ENCODE measurements around the gene ASCC1. TPM values are rescaled to one million over a fixed set of nuclear protein-coding genes. Genes with fewer than 3 reads are reported as not detected.

The ASCC1 gene
- total and polyA plus RNA-seq, 2 donors (not counting 1 experiment from before 2014, with no cell fraction given) = 40.2 to 42.1 TPM

- no peaks in the 10 kb centered on the region for H3K27me3 ChIP-seq (ENCODE audit: control insufficient read depth, insufficient read depth, low read length)
- H3K79me2 ChIP-seq (ENCODE audit: control insufficient read depth, insufficient read depth, low read length) = no peaks in the 10 kb centered on the region
- no peaks in the 10 kb centered on the region for H3K9me3 ChIP-seq (ENCODE audit: control insufficient read depth, insufficient read depth, low read depth, low read length)
- H3K4me3 ChIP-seq (replicated peaks in 1 of 4; ENCODE audit: control extremely low read depth in 1 of 4, insufficient read depth in 1 of 4, low read depth in 3 of 4, low read length in 4 of 4) = no peak overlapping the region
- no peak overlapping the region for H2AFZ ChIP-seq (ENCODE audit: low read length)
- no peak overlapping the region for H3K27ac ChIP-seq (ENCODE audit: insufficient read depth, low read length)
- DNase-seq (ENCODE audit: low read depth in 2 of 2) = peak in 1 of 2 donors; percentile 44
- no peak overlapping the region for H3K9ac ChIP-seq (ENCODE audit: insufficient read depth, low read length)
- no peaks in the 10 kb centered on the region for H3K4me1 ChIP-seq (ENCODE audit: control insufficient read depth, extremely low read depth, insufficient read depth, low read length)
- no peaks in the 10 kb centered on the region for H3K36me3 ChIP-seq (ENCODE audit: control insufficient read depth, insufficient read depth, low read length)
- H3K4me2 ChIP-seq (ENCODE audit: extremely low read depth, insufficient read depth, low read length) = no peak overlapping the region
- no peaks in the 10 kb centered on the region for H4K20me1 ChIP-seq (ENCODE audit: control insufficient read depth, extremely low read depth, insufficient read depth, low read length)
- TF ChIP-seq CTCF (conservative IDR thresholded peaks at IDR 0.05 in 1 of 2, IDR thresholded peaks at IDR 0.05 in 1 of 2; ENCODE audit: low read depth in 1 of 2, low read length in 2 of 2) (no peak), EZH2 (IDR thresholded peaks at IDR 0.05; ENCODE audit: low read length, missing control alignments) (no peak)
These were observed 7.6 kb upstream of the ASCC1 start for GRCh38 chr10:72223743-72224101.

GRCh38 chr10:72221278-72221677, 5.2 kb upstream of the ASCC1 start:
- H3K79me2 ChIP-seq (ENCODE audit: control insufficient read depth, insufficient read depth, low read length) = peaks cover 12% of the 10 kb centered on the region

GRCh38 chr10:72220637-72221036, 4.6 kb upstream of the ASCC1 start:
- TF ChIP-seq EZH2 (IDR thresholded peaks at IDR 0.05; ENCODE audit: low read length, missing control alignments) (no peak), CTCF (conservative IDR thresholded peaks at IDR 0.05 in 1 of 2, IDR thresholded peaks at IDR 0.05 in 1 of 2; ENCODE audit: low read depth in 1 of 2, low read length in 2 of 2) (no peak)
- DNase-seq (ENCODE audit: low read depth in 2 of 2) = no peak
- Histone ChIP-seq H3K79me2 (ENCODE audit: control insufficient read depth, insufficient read depth, low read length) (peaks cover 12% of the 10 kb centered on the region), H2AFZ (ENCODE audit: low read length) (no peak overlapping the region), H3K36me3 (ENCODE audit: control insufficient read depth, insufficient read depth, low read length) (no peaks in the 10 kb centered on the region), H3K4me3 (replicated peaks in 1 of 4; ENCODE audit: control extremely low read depth in 1 of 4, insufficient read depth in 1 of 4, low read depth in 3 of 4, low read length in 4 of 4) (no peak overlapping the region), H3K27me3 (ENCODE audit: control insufficient read depth, insufficient read depth, low read length) (no peaks in the 10 kb centered on the region), H3K9ac (ENCODE audit: insufficient read depth, low read length) (no peak overlapping the region), H4K20me1 (ENCODE audit: control insufficient read depth, extremely low read depth, insufficient read depth, low read length) (no peaks in the 10 kb centered on the region), H3K9me3 (ENCODE audit: control insufficient read depth, insufficient read depth, low read depth, low read length) (no peaks in the 10 kb centered on the region), H3K27ac (ENCODE audit: insufficient read depth, low read length) (no peak overlapping the region), H3K4me2 (ENCODE audit: extremely low read depth, insufficient read depth, low read length) (no peak overlapping the region), H3K4me1 (ENCODE audit: control insufficient read depth, extremely low read depth, insufficient read depth, low read length) (peaks cover 5% of the 10 kb centered on the region)

More at GRCh38 chr10:72221278-72221677, 5.2 kb upstream of the ASCC1 start:
- no peak overlapping the region for H3K4me3 ChIP-seq (replicated peaks in 1 of 4; ENCODE audit: control extremely low read depth in 1 of 4, insufficient read depth in 1 of 4, low read depth in 3 of 4, low read length in 4 of 4)
- TF ChIP-seq CTCF (conservative IDR thresholded peaks at IDR 0.05 in 1 of 2, IDR thresholded peaks at IDR 0.05 in 1 of 2; ENCODE audit: low read depth in 1 of 2, low read length in 2 of 2) (no peak), EZH2 (IDR thresholded peaks at IDR 0.05; ENCODE audit: low read length, missing control alignments) (no peak)
- H2AFZ ChIP-seq (ENCODE audit: low read length) = no peak overlapping the region
- H3K9ac ChIP-seq (ENCODE audit: insufficient read depth, low read length) = no peak overlapping the region
- H3K4me2 ChIP-seq (ENCODE audit: extremely low read depth, insufficient read depth, low read length) = no peak overlapping the region
- H4K20me1 ChIP-seq (ENCODE audit: control insufficient read depth, extremely low read depth, insufficient read depth, low read length) = no peaks in the 10 kb centered on the region
- no peaks in the 10 kb centered on the region for H3K9me3 ChIP-seq (ENCODE audit: control insufficient read depth, insufficient read depth, low read depth, low read length)
- H3K27me3 ChIP-seq (ENCODE audit: control insufficient read depth, insufficient read depth, low read length) = no peaks in the 10 kb centered on the region
- DNase-seq (ENCODE audit: low read depth in 2 of 2) = no peak
- no peaks in the 10 kb centered on the region for H3K36me3 ChIP-seq (ENCODE audit: control insufficient read depth, insufficient read depth, low read length)
- H3K4me1 ChIP-seq (ENCODE audit: control insufficient read depth, extremely low read depth, insufficient read depth, low read length) = peaks cover 5% of the 10 kb centered on the region
- H3K27ac ChIP-seq (ENCODE audit: insufficient read depth, low read length) = no peak overlapping the region
